ENCODE results near the gene GIT2. TPM values are rescaled to one million over a fixed set of nuclear protein-coding genes. Genes with fewer than 3 reads are reported as not detected.

The GIT2 gene
- total and polyA plus RNA-seq, 2 experiments from 2014 or later: 15.8 to 20.9 TPM

DNA sequence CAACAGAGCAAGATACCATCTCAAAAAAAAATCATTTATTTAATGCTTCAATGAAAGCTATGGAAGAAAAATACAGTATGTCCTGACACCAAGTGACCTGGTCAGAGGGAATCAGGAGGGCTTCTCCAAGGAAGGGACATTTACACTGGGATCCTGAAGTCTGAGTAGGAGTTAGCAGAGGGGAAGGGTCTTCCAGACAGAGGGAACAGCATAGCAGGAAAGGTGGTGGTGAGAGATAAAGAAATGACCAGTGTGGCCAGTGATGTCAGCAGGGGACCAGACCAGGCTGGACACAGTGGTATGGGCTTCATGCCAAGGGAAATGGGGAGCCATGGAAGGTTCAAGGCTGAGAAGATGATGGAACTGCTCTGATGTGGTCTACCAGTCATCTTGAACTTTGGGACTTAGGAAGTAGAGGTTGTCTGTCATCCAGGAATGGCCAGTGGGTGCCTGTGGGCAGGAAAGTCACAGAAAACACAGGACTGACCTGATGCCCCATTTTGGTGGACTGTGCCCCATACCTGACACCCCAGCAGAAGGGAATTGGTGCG, 103.9 kb downstream of the GIT2 start:
- H3K27me3 Mint-ChIP-seq (ENCODE audit: insufficient read depth, low read depth, poor library complexity): peaks cover 41% of the 10 kb centered on the region
- Histone ChIP-seq H3K36me3 (ENCODE audit: insufficient read depth) (no peaks in the 10 kb centered on the region), H3K79me2 (replicated peaks; ENCODE audit: insufficient read depth) (no peaks in the 10 kb centered on the region), H3K4me3 (no peak overlapping the region), H3K4me1 (ENCODE audit: insufficient read depth) (peaks cover 4% of the 10 kb centered on the region; the same call in 1 of the 2 replicates), H3K9me2 (ENCODE audit: insufficient read depth) (no peaks in the 10 kb centered on the region), H3K27me3 (ENCODE audit: insufficient read depth) (peaks cover 79% of the 10 kb centered on the region), H2AFZ (no peak overlapping the region), H4K20me1 (replicated peaks; ENCODE audit: insufficient read depth) (0 out of 2 replicates have a peak, but pooled peaks cover 4% of the 10 kb centered on the region), H3F3A (replicated peaks; ENCODE audit: low read depth) (no peaks in the 10 kb centered on the region), H3K4me2 (no peak overlapping the region), H3K27ac (ENCODE audit: low read depth) (no peak overlapping the region)
- no peak overlapping the region; the same call in 2 of the 3 replicates for H3K4me3 Mint-ChIP-seq
- TF ChIP-seq EZH2phosphoT487 (IDR thresholded peaks at IDR 0.05; ENCODE audit: unreplicated experiment): no peak
- no peak for TF ChIP-seq EZH2 (IDR thresholded peaks at IDR 0.05; ENCODE audit: low read depth, unreplicated experiment)
- TF ChIP-seq CREB1 (CRISPR knock-in tag; IDR thresholded peaks at IDR 0.05; ENCODE audit: low read depth): no peak
- no peak for TF ChIP-seq JUNB (IDR thresholded peaks at IDR 0.05; ENCODE audit: unreplicated experiment)
- TF ChIP-seq STAT1 (IDR thresholded peaks at IDR 0.05; ENCODE audit: unreplicated experiment): no peak
- no peak for TF ChIP-seq POLR2AphosphoS5 (IDR thresholded peaks at IDR 0.05; ENCODE audit: low read depth)
- TF ChIP-seq, protein P1, sequence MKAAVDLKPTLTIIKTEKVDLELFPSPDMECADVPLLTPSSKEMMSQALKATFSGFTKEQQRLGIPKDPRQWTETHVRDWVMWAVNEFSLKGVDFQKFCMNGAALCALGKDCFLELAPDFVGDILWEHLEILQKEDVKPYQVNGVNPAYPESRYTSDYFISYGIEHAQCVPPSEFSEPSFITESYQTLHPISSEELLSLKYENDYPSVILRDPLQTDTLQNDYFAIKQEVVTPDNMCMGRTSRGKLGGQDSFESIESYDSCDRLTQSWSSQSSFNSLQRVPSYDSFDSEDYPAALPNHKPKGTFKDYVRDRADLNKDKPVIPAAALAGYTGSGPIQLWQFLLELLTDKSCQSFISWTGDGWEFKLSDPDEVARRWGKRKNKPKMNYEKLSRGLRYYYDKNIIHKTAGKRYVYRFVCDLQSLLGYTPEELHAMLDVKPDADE (IDR thresholded peaks at IDR 0.05): no peak
- TF ChIP-seq, protein P2, sequence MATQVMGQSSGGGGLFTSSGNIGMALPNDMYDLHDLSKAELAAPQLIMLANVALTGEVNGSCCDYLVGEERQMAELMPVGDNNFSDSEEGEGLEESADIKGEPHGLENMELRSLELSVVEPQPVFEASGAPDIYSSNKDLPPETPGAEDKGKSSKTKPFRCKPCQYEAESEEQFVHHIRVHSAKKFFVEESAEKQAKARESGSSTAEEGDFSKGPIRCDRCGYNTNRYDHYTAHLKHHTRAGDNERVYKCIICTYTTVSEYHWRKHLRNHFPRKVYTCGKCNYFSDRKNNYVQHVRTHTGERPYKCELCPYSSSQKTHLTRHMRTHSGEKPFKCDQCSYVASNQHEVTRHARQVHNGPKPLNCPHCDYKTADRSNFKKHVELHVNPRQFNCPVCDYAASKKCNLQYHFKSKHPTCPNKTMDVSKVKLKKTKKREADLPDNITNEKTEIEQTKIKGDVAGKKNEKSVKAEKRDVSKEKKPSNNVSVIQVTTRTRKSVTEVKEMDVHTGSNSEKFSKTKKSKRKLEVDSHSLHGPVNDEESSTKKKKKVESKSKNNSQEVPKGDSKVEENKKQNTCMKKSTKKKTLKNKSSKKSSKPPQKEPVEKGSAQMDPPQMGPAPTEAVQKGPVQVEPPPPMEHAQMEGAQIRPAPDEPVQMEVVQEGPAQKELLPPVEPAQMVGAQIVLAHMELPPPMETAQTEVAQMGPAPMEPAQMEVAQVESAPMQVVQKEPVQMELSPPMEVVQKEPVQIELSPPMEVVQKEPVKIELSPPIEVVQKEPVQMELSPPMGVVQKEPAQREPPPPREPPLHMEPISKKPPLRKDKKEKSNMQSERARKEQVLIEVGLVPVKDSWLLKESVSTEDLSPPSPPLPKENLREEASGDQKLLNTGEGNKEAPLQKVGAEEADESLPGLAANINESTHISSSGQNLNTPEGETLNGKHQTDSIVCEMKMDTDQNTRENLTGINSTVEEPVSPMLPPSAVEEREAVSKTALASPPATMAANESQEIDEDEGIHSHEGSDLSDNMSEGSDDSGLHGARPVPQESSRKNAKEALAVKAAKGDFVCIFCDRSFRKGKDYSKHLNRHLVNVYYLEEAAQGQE (IDR thresholded peaks at IDR 0.05; ENCODE audit: unreplicated experiment): no peak
- no peak for TF ChIP-seq NANOG (IDR thresholded peaks at IDR 0.05; ENCODE audit: borderline replicate concordance)
- TF ChIP-seq CTCF (conservative IDR thresholded peaks at IDR 0.05; ENCODE audit: low read depth in 2 of 2): no peak
- TF ChIP-seq ZNF462 (CRISPR knock-in tag; IDR thresholded peaks at IDR 0.05): no peak
- TF ChIP-seq ZNF114 (CRISPR knock-in tag; IDR thresholded peaks at IDR 0.05): no peak
- no peak for TF ChIP-seq ZNF331 (CRISPR knock-in tag; IDR thresholded peaks at IDR 0.05; ENCODE audit: low read depth)
- no peak overlapping the region for H3K27ac Mint-ChIP-seq
- H3K4me1 Mint-ChIP-seq: peaks cover 11% of the 10 kb centered on the region
- DNase-seq (ENCODE audit: low spot score) (no peak), ATAC-seq (no peak)
- no peaks in the 10 kb centered on the region for H3K36me3 Mint-ChIP-seq (ENCODE audit: low read depth)
- no peaks in the 10 kb centered on the region; the same call in 2 of the 3 replicates for H3K9me3 Mint-ChIP-seq

Measured in GM23338 (cell line).